Measurements from ENCODE around the gene HDGFL2.

Gene HDGFL2

DNA sequence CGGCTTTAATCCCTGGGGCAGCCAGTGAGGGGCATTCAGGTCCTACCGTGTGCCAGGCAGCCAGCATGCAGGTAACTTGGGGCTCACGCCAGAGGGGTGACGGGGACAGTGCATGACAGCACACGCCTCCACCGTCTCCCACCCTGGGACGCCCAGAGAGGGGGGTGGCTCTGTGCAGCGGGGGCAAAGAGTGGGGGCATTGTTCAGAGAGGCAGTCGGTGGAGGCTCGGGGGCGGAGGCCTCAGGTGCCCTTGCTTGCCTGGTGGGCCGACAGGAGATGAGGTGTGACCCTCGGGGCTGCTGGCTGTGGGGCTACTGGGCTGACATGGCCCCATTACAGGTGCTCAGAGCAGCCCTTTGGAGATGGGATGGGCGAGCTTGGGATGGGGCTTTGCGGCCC, 27.8 kb downstream of the HDGFL2 start:
- DNase-seq = no peak

DNA sequence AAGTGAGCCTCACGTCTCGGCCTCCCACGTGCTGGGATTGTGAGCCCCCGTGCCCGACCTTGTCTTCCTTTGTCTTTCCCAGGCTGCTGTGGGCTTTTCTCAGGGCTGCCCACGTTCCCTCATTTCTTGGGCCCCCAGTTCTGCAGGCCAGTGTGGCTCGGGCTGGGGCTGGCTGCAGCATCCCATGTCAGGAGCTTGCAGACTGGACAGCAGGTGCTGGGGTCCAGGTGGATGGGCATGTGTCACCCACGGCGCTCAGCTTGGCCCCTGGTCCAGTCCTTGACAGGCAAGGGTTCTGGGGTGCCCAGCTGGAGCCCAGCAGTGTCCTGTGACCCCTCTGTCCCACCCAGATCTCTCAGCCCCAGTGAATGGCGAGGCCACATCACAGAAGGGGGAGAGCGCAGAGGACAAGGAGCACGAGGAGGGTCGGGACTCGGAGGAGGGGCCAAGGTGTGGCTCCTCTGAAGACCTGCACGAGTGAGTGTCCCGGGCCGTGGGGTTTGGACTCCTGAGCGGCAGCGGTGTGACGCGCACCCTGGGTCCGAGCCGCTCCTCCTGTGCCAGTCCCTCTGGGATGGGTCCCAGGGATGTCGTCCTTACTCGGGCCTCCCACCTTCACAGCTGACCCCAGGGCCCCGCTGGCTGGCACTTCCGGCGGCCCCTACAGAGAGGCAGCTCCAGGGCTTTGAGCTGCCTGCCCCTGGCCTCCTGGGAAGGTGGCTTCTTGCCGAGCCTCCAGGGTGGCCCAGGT, 28.9 kb downstream of the HDGFL2 start:
- no peak for DNase-seq

DNA sequence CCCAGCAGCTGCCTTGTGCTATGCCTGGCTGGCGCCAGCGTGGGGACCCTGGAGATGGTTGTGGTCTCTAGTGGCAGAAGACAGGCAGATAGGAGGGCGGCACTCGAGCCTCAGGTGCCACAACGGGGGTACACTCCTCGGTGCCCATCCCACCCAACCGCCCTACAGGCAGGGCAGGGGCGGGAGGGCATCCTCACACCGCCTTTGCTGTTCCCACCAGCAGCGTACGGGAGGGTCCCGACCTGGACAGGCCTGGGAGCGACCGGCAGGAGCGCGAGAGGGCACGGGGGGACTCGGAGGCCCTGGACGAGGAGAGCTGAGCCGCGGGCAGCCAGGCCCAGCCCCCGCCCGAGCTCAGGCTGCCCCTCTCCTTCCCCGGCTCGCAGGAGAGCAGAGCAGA, 29.6 kb downstream of the HDGFL2 start:
- DNase-seq = no peak

DNA sequence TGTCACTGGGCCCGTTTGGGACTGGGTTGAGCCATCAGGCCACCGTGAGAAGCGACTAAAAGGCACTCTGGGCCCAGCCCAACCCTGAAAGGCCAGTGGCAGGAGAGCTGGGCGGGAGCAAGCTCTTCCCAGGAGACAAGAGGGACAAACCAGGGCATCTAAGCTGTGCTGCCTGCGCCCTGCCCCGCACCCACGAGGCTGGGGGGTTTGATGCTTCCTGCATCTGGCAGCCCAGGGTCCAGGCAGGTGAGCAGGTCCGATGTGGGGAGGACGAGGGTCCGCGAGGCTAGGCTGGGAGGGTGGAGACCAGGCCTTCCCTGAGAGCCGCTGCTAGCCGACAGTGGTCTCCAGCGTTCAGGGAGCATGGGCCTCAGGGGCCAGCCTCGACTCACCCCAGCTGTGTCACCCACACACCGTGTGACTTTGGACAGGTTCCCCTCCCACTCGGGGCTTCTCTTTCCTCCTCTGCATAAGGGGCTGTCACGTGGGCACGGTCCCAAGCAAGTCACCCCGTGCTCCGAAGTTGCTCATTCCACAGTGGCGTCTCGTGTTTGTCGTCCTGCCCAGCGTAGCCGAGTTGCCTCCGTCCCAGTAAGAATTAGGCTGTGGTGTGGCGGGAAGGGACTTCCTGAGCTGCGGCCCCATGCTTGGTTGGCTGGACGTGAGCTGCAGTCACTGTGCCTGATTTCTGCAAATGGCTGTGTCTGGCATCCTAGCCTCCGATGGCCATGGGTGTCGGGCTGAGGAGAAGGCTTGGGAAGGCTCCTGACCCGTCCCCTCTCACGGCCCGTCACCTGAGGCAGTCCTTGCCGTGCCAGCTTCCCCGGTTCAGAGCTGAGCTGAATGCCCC, 30.4 kb downstream of the HDGFL2 start:
- no peak for DNase-seq

DNA sequence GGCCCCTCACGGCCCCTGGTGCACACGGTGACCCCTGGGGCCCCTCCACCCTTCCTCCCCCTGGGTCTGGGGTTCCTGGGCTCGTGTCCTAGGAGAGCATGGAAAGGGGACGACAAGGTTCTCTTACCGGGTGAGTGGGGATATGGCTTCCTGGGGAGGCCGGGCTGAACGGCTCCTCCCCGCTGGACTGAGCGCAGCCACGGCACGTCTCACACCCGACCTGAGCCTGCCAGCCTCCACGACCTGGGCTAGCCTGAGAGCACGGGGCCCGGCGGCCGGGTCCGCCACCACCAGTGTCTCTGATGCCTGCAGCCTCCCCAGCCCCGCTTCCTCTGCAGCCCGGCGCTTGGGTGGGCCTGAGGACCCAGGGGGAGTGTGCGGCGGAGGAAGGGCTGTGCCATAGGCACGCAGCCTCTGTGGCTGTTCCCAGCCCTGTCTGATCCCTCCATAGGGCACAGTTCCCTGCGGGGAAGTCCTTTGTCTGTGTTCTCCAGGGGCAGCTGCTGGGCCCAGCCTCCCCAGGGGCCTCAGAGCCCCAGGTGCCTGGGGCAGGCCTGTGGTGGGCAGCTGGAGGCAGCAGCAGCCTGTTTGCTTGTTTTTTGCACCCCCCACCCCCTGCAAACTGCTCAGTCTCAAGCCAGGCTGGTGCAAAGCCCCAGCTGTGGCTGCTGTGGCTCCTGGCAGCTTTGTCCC, 31.2 kb downstream of the HDGFL2 start:
- DNase-seq = no peak

DNA sequence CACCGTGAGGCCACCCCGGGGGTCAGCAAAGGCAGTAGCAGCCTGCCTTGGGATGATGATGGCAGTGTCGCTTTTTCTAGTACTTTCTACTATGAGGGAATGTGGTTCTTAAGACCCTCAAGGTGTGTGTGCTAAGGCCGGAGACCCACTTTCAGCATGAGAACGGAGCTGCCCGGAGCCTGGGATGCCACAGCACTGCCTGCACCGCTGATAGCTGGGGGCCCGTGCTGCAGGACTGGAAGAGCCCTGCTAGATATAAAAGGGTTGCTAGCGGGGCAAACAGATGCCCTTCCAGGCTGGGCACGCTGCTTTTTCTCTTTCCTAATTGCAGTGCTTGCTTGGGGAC, 31.7 kb downstream of the HDGFL2 start:
- no peak for DNase-seq

DNA sequence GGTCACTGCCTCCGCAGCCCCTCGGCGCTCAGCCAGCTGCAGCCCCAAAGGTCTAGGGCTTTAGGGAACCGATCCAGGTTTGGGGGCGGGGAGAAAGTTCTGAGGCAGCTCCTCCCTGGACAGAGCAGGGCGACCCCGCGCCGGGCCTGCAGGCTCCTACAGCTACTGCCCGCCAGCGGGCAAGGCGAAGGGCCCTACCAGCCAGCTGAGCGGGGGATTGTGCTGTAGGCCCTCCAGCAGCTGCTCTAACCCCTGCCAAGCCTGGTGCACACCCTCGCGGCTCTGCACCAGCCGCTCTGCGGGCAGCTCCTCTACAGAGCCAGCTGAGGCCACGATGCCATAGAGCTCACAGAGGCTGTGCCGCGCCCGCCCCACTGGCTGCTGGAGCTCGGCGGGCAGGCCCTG, 32.2 kb downstream of the HDGFL2 start:
- no peak for DNase-seq

DNA sequence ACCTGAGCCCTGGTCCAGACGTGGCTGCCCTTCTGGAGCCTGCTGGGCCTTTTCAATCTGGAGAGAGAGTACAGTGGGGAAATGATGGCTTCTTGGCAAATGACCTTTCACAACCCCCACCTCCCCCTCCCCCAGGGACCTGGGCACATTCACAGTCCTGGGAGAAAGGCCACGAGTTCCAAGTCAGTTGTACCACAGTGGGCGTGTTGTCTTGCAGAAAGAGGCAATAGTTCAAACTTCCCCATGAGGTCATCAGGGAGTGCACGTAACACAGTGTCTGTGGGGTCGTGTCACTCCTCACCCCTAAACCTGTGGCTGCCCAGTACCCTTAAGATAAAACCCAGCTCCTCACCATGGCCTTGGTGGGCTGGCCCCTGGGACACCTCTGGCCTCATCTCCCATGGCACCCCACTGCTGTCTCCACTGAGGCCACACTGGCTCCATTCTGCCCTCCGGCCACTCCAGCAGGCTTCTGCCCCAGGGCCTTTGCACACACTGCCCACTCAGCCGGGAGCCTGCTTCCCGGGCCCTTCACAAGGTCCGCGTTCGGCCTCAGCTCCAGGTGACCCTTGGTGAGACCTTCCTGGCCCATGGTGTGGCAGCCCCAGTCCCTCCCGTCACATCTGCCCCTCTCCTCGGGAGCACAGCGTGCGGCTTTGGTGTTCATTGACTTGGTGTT, 32.9 kb downstream of the HDGFL2 start:
- no peak for DNase-seq

DNA sequence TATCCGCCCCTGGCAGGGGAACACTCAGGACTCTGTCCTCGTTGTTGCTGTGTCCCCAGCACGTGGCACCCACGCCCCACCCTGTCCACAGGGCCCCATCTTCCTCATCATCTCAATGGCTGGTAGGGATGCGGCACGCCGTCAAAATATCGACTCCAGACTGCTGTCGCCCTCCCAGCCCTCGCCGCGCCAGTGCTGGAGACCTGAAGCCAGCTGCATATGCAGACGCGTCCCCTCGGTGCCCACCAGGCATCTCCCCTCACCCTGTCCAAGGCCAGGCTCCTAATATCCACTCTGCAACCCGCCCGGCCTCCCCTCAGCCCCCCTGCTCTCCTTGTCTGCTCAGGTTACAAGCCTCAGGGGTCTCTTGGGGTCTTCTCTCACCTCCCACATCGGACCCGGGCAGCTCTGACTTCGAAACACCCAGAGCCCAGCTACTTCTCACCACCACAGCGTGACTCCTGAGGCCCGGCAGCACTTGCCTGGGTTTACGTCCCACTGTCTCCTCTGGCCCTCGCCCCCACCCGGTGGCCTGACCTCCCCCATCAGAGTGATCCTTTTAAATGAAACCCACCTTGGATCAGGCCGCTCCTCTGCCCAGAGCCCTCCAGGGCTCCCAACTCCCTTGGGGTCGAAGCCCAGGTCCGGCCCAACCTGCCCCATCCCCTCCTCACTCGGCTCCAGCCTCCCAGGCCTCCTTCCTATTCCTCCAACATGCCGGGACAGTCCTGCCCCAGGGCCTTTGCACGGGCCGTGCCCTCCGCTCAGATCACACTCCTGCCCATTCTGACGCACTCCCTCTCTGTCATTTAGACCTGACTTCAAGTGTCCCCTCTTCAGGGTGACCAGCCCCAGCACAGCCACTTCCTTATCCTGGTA, 33.7 kb downstream of the HDGFL2 start:
- no peak for DNase-seq

DNA sequence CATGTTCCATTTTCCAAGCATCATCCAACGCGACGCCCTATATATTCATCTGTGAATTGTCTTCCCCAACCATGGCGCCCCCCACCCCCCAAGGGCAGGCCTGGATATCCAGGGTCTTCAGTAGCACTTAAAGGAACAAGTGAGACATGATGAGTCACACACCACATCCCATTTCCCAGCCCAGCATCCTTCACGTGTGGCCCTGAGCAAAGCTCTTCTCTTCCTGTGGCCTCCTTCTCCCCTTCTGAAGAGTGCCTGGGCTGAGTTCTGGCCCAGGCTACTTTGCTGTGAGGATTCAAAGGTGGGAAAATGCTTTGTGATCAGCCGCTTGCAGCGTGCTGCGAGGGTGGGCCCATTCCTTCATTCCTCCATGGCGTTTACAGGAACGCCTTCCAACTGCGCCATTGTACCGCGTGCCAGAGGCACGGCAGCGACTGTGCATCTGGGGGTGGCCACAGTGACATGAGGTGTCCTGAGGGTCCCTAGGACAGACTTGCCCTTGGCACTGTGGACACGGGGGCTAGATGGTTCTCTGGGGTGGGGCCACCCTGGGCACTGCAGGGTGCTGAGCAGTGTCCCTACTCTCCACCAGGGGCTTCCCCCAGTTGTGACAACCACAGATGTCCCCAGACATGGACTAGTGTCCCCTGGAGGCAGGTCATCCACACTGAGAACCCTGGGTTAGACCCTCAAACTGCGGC, 34.5 kb downstream of the HDGFL2 start:
- DNase-seq = no peak

DNA sequence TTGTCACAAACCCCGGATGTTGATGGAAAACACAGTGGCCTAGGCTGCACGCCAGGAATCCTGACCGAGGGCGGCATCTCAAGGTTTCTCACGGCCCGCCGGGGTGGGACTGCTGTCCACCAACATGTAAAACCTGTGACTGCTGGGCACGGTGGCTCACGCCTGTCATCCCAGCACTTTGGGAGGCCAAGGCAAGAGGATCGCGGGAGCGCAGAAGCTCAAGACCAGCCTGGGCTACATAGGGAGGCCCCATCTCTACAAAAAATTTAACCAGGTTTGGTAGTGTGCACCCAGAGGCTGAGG, 35.0 kb downstream of the HDGFL2 start:
- DNase-seq = no peak

DNA sequence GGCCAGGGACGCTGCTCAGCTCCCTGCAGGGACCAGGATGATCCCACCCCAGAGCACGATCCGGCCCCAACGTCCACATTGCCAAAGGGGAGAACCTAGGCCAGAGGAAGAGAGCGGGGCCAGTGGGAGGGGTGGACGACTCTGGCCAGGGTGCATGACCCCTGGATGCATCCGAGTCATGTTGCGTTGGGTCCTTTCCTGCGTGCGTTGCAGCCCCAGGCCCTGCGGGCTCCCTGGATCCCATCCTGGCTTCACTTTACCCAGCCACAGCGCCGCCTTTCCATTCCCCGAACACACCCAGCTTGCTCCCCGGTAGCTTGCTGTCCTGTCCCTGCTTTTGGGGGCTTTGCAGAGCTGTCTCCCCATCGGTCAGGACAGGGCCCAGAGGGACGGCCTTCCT, 35.7 kb downstream of the HDGFL2 start:
- no peak for DNase-seq

DNA sequence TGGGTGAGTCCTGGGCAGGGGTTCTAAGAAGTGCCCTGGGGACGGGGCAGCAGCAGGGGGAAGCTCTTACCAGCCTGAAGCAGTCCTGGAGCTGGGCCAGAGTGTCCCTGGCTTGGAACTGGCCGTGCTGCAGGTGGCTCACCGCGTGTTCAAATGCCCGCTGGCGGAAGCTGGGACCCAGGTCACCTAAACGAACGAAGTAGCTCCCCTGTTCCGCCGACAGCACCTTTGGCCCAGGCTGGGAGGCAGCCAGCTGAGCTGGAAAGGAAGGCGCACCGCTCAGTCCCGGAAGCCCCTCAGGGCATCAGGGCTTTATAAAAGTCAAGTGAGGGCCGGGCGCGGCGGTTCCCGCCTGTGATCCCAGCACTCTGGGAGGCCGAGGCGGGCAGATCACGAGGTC, 36.6 kb downstream of the HDGFL2 start:
- no peak for DNase-seq

DNA sequence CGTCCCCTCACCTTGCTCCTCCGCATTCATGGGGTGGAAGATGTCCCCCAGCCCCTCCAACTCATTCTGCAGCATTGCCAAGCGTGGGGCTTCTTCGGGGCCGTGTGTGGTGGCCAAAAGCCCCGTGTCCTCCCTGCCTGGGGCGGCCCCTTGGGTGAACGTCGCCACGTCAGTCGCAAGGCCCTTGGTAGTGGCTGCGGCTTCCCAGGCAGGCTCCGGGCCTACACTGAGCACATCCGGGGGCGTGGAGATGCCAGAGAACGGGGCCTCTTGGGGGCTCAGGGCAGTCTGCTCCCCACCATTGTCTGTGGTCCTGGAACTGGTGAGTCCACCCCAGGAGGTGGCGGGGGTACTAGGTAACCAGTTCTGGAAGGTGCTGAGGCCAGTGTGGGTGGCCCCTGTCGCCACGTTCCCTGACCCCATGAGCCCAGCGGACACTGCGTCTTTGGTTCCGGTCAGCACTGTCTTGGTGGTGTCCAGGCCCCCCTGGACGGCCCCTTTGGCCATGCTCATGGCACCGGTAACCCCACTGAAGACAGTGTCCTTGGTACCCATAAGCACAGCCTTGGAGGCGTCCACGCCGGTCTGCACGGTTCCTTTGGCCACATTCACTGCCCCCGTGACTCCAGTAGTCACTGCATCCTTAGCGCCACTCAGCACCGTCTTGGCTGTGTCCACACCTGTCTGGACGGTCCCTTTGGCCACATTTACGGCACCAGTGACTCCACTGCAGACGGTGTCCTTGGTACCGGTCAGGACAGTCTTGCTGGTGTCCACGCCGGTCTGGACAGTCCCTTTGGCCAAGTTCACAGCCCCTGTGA, 38.5 kb downstream of the HDGFL2 start:
- no peak for DNase-seq

DNA sequence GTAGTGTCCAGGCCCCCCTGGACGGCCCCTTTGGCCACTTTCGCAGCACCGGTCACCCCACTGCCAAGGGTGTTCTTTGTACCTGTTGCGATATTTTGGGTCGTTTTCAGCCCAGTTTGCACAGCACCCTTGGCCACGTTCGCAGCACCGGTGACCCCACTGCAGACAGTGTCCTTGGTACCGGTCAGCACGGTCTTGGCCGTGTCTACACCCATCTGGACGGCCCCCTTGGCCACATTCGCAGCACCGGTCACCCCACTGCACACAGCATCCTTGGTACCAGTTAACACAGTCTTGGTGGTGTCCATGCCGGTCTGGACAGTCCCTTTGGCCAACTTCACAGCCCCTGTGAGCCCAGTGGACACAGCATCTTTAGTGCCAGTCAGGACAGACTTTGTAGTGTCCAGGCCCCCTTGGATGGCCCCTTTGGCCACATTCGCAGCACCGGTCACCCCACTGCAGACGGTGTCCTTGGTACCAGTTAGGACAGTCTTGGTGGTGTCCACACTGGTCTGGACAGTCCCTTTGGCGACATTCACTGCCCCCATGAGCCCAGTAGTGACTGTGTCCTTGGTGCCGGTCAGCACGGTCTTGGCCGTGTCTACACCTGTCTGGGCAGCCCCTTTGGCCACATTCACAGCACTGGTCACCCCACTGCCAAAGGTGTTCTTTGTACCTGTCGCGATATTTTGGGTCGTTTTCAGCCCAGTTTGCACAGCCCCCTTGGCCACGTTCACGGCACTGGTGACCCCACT, 39.4 kb downstream of the HDGFL2 start:
- DNase-seq = no peak

DNA sequence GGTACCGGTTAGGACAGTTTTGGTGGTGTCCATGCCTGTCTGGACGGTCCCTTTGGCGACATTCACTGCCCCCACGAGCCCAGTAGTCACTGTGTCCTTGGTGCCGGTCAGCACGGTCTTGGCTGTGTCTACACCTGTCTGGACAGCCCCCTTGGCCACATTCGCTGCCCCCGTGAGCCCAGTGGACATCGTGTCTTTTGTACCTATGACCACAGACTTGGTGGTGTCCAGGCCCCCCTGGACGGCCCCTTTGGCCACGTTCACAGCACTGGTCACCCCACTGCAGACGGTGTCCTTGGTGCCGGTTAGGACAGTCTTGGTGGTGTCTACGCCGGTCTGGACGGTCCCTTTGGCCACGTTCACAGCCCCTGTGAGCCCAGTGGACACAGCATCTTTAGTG, 40.0 kb downstream of the HDGFL2 start:
- no peak for DNase-seq

DNA sequence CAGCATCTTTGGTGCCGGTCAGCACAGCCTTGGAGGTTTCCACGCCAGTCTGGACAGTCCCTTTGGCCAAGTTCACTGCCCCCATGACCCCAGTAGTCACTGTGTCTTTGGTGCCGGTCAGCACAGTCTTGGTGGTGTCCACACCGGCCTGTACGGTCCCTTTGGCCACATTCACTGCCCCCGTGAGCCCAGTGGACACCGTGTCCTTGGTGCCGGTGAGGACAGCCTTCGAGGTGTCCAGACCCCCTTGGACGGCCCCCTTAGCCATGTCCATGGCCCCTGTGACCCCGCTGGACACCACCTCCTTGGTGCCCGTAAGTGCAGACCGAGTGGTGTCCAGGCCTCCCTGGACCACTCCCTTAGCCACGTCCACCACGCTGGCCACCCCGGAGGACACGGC, 41.2 kb downstream of the HDGFL2 start:
- no peak for DNase-seq

DNA sequence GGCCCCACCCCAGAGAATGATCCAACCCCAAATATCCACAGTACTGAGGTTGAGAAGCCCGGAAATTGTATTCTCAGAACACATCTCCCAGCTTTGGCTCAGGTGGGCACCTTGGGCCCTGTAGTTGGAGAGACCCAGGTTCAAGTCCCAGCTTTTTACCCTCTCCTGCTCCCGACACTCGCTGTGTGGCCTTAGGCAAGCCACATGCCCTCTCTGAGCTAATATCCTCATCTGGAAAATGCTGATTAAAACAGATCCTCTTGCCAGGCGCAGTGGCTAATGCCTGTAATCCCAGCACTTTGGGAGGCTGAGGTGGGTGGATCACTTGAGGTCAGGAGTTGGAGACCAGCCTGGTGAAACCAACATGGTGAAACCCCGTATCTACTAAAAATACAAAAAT, 43.6 kb downstream of the HDGFL2 start:
- DNase-seq = no peak

DNA sequence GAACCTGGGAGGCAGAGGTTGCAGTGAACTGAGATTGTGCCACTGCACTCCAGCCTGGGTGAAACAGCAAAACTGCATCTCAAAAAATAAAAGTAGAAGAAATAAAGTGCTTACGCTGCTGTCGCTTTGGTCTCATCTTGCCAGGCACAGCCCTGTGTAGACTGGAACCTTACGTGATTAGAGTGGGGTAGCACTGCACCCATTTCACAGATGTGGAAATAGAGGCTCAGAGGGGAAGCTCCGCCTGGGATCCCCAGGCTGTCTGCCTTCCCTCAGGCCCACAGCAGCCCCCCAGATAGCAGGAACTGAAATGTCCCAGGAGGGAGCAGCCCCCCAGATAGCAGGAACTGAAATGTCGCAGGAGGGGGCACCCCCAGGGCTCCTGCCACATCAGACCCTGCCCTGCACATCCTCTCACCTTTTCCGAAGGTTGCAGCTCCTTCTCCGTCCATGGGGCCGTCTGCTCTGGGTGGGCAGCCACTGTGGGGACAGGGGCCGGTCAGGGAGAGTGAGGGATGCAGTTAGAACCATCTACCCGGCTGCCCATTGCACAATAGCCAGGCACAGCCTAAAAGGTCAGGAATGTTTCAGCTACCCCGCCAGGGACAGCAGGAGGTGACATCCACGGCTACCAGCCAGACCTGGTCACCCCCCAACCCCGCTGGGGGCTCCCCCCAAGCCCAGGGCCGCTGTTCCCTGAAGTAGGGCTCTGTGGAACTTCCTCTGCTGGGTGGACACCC, 44.3 kb downstream of the HDGFL2 start:
- no peak for DNase-seq

DNA sequence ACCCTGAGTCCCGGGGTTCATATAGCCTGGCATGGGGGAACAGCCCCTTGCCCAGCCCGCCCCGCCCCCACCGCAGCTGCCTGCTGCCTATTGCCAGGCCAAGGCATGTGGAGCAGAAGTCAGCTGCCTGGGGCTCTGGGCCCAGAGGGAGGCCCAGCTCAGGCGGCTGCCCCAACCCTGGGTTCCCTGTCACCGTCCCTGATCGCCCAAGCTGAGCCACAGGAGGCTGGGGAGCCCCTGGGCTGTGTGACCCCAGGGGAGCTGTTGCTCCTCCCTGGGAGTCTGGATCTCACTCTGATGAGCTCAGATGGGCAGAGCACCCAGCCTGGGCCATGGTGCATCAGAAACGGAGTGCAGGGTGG, 44.8 kb downstream of the HDGFL2 start:
- DNase-seq = no peak
